Osteoblast (primary cell): Measurements from ENCODE around the gene ANTXRL. TPM values are rescaled to one million over a fixed set of nuclear protein-coding genes. Genes with fewer than 3 reads are reported as not detected.

ENCODE experiments used
- DNase-seq: peaks from one replicate; pipeline ENCODE4 v3.0.0; 2011; ENCODE audit warnings: low spot score, mixed read lengths; ENCODE audit not compliant: insufficient read length; ENCODE audit errors: missing footprints
- H2AFZ ChIP-seq: 2 replicates; pipeline ENCODE4 v1.6.0; 2011; ENCODE audit warnings: mild to moderate bottlenecking, low read length
- H3K27ac ChIP-seq: 2 replicates; pipeline ENCODE4 v1.5.1; 2011; ENCODE audit warnings: mild to moderate bottlenecking, low read depth, low read length, moderate library complexity
- H3K27me3 ChIP-seq: 2 replicates; pipeline ENCODE4 v1.6.0; 2012; ENCODE audit warnings: mild to moderate bottlenecking, control low read depth, inconsistent platforms, low read length, moderate library complexity; ENCODE audit not compliant: insufficient read depth
- H3K36me3 ChIP-seq: 2 replicates; pipeline ENCODE4 v1.5.1; 2011; ENCODE audit warnings: mild to moderate bottlenecking, low read length, control low read depth, moderate library complexity; ENCODE audit not compliant: insufficient read depth
- H3K4me1 ChIP-seq: 2 replicates; pipeline ENCODE4 v1.5.1; 2011; ENCODE audit warnings: mild to moderate bottlenecking, low read length, control low read depth, moderate library complexity; ENCODE audit not compliant: insufficient read depth
- H3K4me2 ChIP-seq: 2 replicates; pipeline ENCODE4 v1.6.0; 2011; ENCODE audit warnings: mild to moderate bottlenecking, low read length; ENCODE audit not compliant: insufficient read depth
- H3K4me3 ChIP-seq: fragments of 200-600 bp; sonication (generic); 3 replicates; pipeline ENCODE4 v1.5.1; 2012; ENCODE audit warnings: mild to moderate bottlenecking, low read length, inconsistent platforms; ENCODE audit not compliant: insufficient read depth
- H3K79me2 ChIP-seq: 2 replicates; pipeline ENCODE4 v1.6.0; 2012; ENCODE audit warnings: mild to moderate bottlenecking, low read length, control low read depth, inconsistent platforms; ENCODE audit not compliant: insufficient read depth
- H3K9me3 ChIP-seq: 2 replicates; pipeline ENCODE4 v1.5.1; 2011; ENCODE audit warnings: low read depth, low read length, control low read depth
- H4K20me1 ChIP-seq: 2 replicates; pipeline ENCODE4 v1.6.0; 2012; ENCODE audit warnings: mild to moderate bottlenecking, low read length, control low read depth; ENCODE audit not compliant: insufficient read depth
- CTCF ChIP-seq: IDR thresholded peaks from 2 replicates; pipeline ENCODE4 v1.5.1; 2011; ENCODE audit warnings: mild to moderate bottlenecking, low read depth, low read length, moderate library complexity; ENCODE audit errors: extremely low read depth
- total RNA-seq: library from RNA; depleted of rRNA; stranded (reverse); fragments of >200 nt; gene quantifications from 2 replicates; pipeline ENCODE4 v1.2.3, GENCODE V29; 2012

The ANTXRL gene
- total RNA-seq, 1 donor = not detected

GRCh38 chr10:46326971-46327370, 40.2 kb downstream of the ANTXRL start:
- Histone ChIP-seq H2AFZ (no peak overlapping the region), H3K79me2 (no peaks in the 10 kb centered on the region), H4K20me1 (no peaks in the 10 kb centered on the region), H3K27ac (no peak overlapping the region), H3K4me2 (no peak overlapping the region), H3K4me3 (no peak overlapping the region), H3K9me3 (no peaks in the 10 kb centered on the region), H3K36me3 (no peaks in the 10 kb centered on the region), H3K27me3 (peaks cover 3% of the 10 kb centered on the region), H3K4me1 (no peaks in the 10 kb centered on the region)
- no peak for TF ChIP-seq CTCF
- no peak for DNase-seq

DNA sequence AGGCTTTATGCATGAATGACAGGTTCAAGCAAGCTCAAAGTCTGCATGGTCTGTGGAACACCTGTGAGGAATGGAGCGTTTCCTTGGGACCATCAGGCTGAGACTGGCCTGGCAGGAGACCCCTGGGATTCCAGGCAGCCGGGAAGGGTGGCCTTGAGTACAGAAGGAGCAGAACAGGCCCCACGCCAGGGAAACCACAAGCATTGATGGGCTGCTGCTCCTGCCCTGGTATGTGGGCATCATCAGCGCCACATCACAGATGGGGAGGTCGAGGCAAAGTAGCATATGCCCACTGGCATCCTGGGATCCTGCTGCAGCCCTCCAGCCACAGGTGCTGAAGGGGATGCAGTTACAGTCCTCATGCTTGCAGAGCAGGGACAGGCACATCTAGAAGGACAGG, 40.9 kb downstream of the ANTXRL start:
- no peaks in the 10 kb centered on the region for H3K9me3 ChIP-seq
- no peak overlapping the region for H3K27ac ChIP-seq
- H3K79me2 ChIP-seq = no peaks in the 10 kb centered on the region
- H3K4me3 ChIP-seq = no peak overlapping the region
- no peaks in the 10 kb centered on the region for H4K20me1 ChIP-seq
- peaks cover 3% of the 10 kb centered on the region for H3K27me3 ChIP-seq
- no peak overlapping the region for H2AFZ ChIP-seq
- H3K4me2 ChIP-seq = no peak overlapping the region
- no peaks in the 10 kb centered on the region for H3K36me3 ChIP-seq
- DNase-seq = no peak
- TF ChIP-seq CTCF = no peak
- H3K4me1 ChIP-seq = no peaks in the 10 kb centered on the region

DNA sequence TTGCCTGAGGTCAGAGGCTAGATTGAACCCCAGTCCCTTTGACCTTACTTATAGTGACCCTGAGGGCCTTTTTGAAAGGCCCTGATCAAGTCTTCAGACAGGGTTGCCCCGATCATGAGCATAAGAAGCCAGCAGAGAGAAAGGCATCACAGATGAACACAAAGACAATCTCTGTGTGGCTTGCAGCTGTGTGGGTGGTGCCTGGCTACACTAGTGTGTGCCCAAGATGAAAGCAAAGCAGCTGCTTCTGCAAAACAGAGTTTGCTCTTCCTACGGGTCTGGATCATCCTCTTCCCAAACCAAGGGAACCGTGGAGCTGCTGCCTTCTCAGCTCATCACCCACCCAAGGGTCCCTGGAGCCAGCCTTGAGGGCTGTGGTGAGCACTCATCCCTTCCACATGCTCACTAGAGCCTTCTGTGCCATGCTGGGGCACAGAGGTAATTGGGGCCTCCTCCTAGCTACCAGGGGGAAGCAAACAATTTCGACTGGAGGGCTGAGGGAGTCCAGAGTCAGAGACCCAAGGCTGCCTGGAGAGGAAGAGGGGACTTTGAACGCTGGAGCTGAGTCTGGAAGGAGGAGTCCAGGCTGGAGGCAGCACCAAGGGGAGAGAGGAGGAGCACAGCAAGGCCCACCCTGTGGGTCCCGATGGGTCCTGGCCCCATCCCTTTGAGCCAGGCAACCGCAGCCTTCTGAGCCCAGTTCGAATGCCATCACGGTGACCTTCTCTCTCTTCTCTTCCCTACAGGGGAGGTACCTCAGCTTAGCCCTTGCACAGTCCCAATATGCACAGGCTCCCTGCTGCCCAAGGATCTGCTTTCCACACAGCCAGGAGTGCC, 42.3 kb downstream of the ANTXRL start:
- no peak for TF ChIP-seq CTCF
- DNase-seq = peak; percentile 19
- Histone ChIP-seq H3K27me3 (peaks cover 3% of the 10 kb centered on the region), H2AFZ (no peak overlapping the region), H4K20me1 (no peaks in the 10 kb centered on the region), H3K9me3 (no peaks in the 10 kb centered on the region), H3K79me2 (no peaks in the 10 kb centered on the region), H3K4me2 (no peak overlapping the region), H3K4me3 (no peak overlapping the region), H3K4me1 (no peaks in the 10 kb centered on the region), H3K27ac (no peak overlapping the region), H3K36me3 (no peaks in the 10 kb centered on the region)

DNA sequence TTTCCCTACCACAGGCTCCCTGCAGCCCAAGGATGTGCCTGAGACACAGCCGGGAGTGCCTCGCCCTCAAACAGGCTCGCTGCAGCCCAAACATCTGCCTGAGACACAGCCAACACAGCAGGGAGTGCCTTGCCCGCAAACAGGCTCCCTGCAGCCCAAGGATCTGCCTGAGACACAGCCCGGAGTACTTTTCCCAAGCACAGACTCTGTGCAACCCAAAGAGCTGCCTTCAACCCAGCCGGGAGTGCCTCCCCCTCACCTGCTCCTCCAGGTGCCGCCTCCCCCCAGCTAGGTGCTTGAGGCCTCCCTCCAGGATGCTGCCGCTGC, 42.9 kb downstream of the ANTXRL start:
- no peaks in the 10 kb centered on the region for H3K9me3 ChIP-seq
- H3K4me2 ChIP-seq = no peak overlapping the region
- no peaks in the 10 kb centered on the region for H3K36me3 ChIP-seq
- peaks cover 3% of the 10 kb centered on the region for H3K27me3 ChIP-seq
- no peak for DNase-seq
- TF ChIP-seq CTCF = no peak
- H4K20me1 ChIP-seq = no peaks in the 10 kb centered on the region
- no peak overlapping the region for H2AFZ ChIP-seq
- H3K79me2 ChIP-seq = no peaks in the 10 kb centered on the region
- no peak overlapping the region for H3K27ac ChIP-seq
- no peak overlapping the region for H3K4me3 ChIP-seq
- no peaks in the 10 kb centered on the region for H3K4me1 ChIP-seq
